GM10248 (cell line): ENCODE data around the gene IER3.
"Not testable (repeated sequence)": the region's sequence is repeated elsewhere in the genome, so short reads cannot be mapped to it uniquely, and the experiment has no call there.

ENCODE experiments used
- CTCF ChIA-PET: fragments of 300-600 bp; sonication (Branson Sonifier 250); formaldehyde crosslinking; extraction: SDS; loops from one replicate; lab custom pipeline; 2021; ENCODE audit warnings: antibody characterized with exemption; lab: Yijun Ruan, JAX
- POLR2A ChIA-PET: fragments of 350-650 bp; sonication (Branson Sonifier 250); formaldehyde crosslinking; extraction: SDS; loops from one replicate; lab custom pipeline; 2020; ENCODE audit warnings: antibody characterized with exemption; lab: Yijun Ruan, JAX
- DNase-seq: peaks from one replicate; pipeline ENCODE4 v3.0.0; 2012; ENCODE audit errors: extremely low spot score
- TF ChIP-seq, protein P1 (sequence below): IDR thresholded peaks from 2 replicates; pipeline ENCODE4 v1.5.1; 2012; ENCODE audit warnings: mild to moderate bottlenecking, low read depth; ENCODE audit errors: extremely low read depth, missing control alignments, control extremely low read depth

IER3 gene

DNA sequence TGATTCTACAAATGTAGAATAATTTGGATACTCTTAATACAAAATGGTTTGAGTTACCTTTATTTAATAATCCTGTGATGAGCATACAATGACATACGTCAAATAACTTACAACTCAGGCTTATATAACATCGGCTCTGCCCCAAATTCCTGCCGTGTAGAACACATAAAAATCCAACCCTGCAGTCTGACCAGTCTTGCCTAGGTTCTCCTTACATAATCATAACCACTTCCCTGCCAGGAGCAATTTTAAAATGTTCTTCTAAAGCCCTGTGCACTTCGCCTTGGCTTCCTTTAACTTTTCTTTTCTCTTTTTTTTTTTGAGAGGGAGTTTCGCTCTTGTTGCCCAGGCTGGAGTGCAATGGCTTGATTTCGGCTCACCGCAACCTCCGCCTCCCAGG lies 16.2 kb upstream of the IER3 start:
- POLR2A ChIA-PET: interaction anchor here (0.5 kb wide), 1 partner anchor 24 kb away, joined by 3 read pairs; no protein-coding TSS in a partner anchor
- no peak for DNase-seq
- CTCF ChIA-PET: interaction anchor here (1.3 kb wide), 1 partner anchor 61 kb away, joined by 11 read pairs; no protein-coding TSS in a partner anchor
- TF ChIP-seq, protein P1, sequence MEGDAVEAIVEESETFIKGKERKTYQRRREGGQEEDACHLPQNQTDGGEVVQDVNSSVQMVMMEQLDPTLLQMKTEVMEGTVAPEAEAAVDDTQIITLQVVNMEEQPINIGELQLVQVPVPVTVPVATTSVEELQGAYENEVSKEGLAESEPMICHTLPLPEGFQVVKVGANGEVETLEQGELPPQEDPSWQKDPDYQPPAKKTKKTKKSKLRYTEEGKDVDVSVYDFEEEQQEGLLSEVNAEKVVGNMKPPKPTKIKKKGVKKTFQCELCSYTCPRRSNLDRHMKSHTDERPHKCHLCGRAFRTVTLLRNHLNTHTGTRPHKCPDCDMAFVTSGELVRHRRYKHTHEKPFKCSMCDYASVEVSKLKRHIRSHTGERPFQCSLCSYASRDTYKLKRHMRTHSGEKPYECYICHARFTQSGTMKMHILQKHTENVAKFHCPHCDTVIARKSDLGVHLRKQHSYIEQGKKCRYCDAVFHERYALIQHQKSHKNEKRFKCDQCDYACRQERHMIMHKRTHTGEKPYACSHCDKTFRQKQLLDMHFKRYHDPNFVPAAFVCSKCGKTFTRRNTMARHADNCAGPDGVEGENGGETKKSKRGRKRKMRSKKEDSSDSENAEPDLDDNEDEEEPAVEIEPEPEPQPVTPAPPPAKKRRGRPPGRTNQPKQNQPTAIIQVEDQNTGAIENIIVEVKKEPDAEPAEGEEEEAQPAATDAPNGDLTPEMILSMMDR: no peak

DNA sequence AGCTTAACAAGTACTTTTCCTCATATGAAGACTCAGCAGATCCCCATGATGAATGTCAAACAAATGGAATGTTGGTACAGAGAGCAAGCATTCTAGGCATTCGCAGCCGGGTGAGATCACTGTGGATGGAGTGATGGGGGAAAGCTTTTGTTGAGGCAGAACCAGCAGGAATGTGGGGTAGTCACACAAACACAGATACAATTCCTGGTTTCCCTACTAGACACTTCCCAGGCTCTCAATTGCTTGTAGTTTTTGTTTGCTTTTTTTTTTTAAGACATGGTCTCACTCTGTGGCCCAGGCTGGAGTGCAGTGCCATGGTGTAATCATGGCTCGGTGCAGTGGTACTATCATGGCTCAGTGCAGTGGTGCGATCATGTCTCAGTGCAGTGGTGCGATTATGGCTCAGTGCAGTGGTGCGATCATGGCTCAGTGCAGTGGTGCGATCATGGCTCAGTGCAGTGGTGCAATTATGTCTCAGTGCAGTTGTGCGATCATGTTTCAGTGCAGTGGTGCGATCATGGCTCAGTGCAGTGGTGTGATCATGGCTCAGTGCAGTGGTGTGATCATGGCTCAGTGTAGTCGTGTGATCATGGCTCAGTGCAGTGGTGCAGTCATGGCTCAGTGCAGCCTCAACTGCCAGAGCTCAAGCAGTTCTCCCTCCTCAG lies 15.4 kb upstream of the IER3 start:
- ChIA-PET POLR2A (interaction anchor here (0.5 to 1.1 kb wide), 2 partner anchors 15 to 168 kb away, joined by 3 read pairs; partner anchors contain the start of gene IER3), CTCF (interaction anchor here (1.0 to 2.0 kb wide), 7 partner anchors 9 to 41 kb away, joined by 3 to 11 read pairs (median 3); no protein-coding TSS in a partner anchor)
- TF ChIP-seq, protein P1: no peak
- DNase-seq: no peak

DNA sequence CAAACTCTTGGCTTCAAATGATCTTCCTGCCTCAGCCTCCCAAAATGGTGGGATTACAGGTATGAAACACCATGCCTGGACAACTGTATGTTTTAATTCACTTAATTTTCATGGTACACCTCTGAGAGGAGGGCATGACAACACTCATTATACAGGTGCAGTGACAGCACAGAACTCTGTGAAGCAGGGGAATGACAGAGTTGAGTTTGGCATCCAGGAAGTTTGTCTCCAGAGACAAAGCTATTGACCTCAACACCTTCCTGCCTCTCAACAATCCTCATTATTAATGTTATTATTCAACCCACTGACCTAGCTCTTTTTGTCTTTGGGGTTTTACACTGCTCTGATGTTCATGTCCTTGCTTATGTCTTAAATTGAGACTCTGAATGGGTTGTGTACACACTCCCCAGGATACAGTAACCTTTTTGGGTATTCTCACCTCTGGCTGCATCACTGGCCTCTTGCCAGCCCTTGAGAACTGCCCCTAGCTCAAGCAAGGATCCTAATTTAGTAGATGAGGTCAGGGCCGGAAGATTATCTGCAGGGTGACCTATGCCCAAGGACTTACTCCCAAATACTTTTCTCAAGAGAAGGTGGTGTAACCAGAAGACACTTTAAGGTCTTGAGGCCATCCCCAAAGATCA lies 13.0 kb upstream of the IER3 start:
- POLR2A ChIA-PET: interaction anchor here (0.7 to 1.2 kb wide), 3 partner anchors 8 to 144 kb away, joined by 3 to 7 read pairs (median 3); partner anchors contain the start of gene IER3
- TF ChIP-seq, protein P1: no peak
- CTCF ChIA-PET: interaction anchor here (1.2 to 3.6 kb wide), 7 partner anchors 10 to 323 kb away, joined by 3 to 14 read pairs (median 4); partner anchors contain the start of gene IER3
- DNase-seq: no peak

DNA sequence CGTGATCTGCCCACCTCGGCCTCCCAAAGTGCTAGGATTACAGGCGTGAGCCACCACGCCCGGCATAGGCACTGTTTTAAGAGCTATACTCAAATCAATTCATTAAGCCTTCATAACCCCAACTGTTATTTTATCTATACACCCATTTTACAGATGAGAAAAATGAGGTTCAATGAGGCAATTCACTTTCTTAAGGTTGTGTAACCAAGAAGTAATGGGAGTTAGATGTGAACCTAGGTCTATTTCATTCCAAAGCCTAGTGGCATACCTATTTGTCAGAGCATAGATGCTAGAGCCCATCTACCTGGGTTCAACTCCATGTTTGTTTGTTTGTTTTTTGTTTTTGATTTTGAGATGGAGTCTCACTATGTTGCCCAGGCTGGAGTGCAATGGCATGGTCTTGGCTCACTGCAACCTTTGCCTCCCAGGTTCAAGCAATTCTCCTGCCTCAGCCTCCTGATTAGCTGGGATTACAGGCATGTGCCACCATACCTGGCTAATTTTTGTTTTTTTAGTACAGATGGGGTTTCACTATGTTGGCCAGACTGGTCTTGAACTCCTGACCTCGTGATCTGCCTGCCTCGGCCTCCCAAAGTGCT lies 12.2 kb upstream of the IER3 start:
- ChIA-PET CTCF (interaction anchor here (1.1 to 3.6 kb wide), 8 partner anchors 10 to 323 kb away, joined by 3 to 14 read pairs (median 4); partner anchors contain the start of gene IER3), POLR2A (interaction anchor here (0.5 to 1.1 kb wide), 3 partner anchors 12 to 144 kb away, joined by 3 read pairs; partner anchors contain the start of gene IER3)
- not testable (repeated sequence) for DNase-seq

DNA sequence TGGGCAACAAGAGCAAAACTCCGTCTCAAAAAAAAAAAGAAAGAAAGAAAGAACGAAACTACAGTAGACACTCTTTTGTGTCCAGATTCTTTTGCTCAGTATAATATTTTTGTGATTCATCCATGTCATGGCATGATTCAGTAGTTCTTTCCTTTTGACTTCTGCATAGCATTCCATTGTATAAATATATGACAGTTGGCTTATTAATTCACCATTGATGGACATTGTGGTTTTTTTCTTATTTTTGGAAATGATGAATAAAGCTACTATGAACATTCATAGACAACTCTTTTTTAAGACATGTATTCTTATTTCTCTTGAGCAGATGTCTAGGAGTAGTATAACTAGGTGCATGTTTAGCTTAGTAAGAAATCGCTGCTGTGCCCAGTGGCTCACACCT lies 10.3 kb upstream of the IER3 start:
- ChIA-PET CTCF (interaction anchor here (0.9 to 3.6 kb wide), 3 partner anchors 11 to 213 kb away, joined by 3 to 14 read pairs (median 5); partner anchors contain the start of gene IER3), POLR2A (no interaction called here)
- TF ChIP-seq, protein P1: no peak

DNA sequence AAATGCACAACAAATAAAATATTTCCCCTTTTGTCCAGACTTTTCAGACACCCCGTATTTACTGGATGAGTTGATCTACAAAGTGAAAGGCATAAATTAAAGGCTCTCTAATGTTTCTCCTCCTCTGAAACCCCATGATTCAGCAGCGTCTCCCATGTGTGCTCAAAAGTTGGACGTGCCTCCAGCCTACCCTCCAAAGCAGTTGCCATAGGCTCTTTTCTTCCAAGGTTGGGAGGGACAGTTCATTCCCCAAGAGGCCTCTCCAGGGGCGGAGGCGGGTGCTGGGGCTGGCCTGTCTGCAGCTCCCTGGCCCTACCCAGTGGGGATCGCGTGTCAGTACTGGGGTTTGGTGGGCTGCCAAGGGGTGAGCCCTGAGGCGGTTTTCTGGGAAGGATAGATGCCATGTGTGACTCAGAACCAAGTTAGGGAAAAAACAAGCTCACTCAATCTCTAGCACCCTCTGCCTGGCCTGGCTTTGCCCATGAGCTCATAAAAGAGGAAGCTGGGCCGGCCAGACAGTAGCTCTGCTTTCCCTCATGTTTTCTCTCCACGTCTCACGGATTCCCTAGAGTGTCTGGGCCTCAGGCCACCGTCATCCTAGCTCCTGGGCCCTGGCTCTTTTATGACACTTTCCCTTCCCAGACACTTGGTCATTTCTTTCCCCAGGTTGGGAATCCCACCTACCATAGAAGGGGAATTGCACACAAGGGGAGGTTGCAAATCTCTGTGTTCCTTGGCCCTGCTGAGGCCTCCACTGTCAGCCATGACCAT lies 8.0 kb upstream of the IER3 start:
- DNase-seq: no peak
- TF ChIP-seq, protein P1: no peak
- POLR2A ChIA-PET: interaction anchor here (1.3 kb wide), 1 partner anchor 8 kb away, joined by 5 read pairs; the partner anchor contains the start of gene IER3
- CTCF ChIA-PET: interaction anchor here (0.7 to 1.6 kb wide), 8 partner anchors 8 to 80 kb away, joined by 3 to 7 read pairs (median 4); partner anchors contain the start of genes DHX16 and IER3

More for the DNA sequence above, 10.3 kb upstream of the IER3 start:
- DNase-seq: no peak
